ENCODE results near the gene LDLRAD1. TPM values are rescaled to one million over a fixed set of nuclear protein-coding genes. Genes with fewer than 3 reads are reported as not detected.

The LDLRAD1 gene
- total and polyA plus RNA-seq, 3 donors from 2014 or later = 0.81 to 1.2 (median 1.1) TPM

DNA sequence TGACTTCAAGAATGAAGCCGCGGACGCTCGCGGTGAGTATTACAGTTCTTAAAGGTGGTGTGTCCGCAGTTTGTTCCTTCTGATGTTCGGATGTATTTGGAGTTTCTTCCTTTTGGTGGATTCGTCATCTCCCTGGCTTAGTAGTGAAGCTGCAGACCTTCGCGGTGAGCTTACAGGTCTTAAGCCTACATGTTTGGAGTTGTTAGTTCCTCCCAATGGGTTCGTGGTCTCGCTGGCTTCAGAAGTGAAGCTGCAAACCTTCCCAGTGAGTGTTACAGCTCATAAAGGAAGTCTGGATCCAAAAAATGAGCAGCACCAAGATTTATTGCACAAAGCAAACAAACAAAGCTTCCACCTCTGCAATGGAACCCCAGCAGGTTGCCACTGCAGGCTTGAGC, 14.7 kb downstream of the LDLRAD1 start:
- intact Hi-C loops (cut with DNase I; ENCODE audit: low total_unique reads) = no loop called here
- WGBS, 2 donors = 78 to 88% methylated on average over 11 to 12 of the region's 12 CpGs

DNA sequence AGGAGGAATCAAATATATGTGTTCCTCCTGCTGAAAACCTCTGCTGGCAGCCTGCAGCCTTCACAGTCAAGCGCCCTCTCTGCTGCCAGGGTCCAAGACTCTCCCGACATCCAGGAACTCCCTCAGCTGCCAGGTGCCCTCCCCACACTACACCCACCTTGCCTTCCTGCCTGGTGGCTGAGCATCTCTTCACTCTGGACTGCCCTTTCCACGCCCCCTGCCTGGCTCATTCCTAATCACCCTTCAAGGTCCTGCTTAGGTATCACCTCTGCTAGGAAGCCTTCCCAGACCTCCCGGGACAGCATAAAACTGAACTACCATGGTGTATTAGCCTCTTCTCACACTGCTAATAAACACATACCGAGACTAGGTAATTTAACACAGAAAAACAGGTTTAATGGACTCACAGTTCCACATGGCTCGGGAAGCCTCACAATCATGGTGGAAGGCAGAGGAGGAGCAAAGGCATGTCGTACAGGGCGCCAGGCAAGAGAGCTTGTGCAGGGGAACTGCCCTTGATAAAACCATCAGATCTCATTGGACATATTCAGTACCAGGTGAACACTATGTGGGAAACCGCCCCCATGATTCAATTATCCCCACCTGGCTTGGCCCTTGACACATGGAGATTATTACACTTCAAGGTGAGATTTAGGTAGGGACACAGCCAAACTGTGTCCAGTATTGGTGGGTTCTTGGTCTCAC, 15.3 kb downstream of the LDLRAD1 start:
- Histone ChIP-seq H3K27me3 (no peaks in the 10 kb centered on the region), H3K27ac (no peak overlapping the region), H3K4me3 (no peak overlapping the region), H3K4me1 (no peaks in the 10 kb centered on the region), H3K9me3 (no peaks in the 10 kb centered on the region), H3K36me3 (ENCODE audit: low read depth, missing control alignments) (no peaks in the 10 kb centered on the region)
- TF ChIP-seq CTCF (IDR thresholded peaks at IDR 0.05) = no peak
- no peak for TF ChIP-seq POLR2A (IDR thresholded peaks at IDR 0.05)
- 49 to 60% methylated on average over 9 of the region's 9 CpGs for WGBS, 2 donors
- intact Hi-C loops (cut with DNase I; ENCODE audit: low total_unique reads) = no loop called here
- DNase-seq = no peak

More for the DNA sequence above, 14.7 kb downstream of the LDLRAD1 start:
- Histone ChIP-seq H3K27ac (no peak overlapping the region), H3K27me3 (no peaks in the 10 kb centered on the region), H3K4me1 (no peaks in the 10 kb centered on the region), H3K36me3 (ENCODE audit: low read depth, missing control alignments) (no peaks in the 10 kb centered on the region), H3K9me3 (no peaks in the 10 kb centered on the region), H3K4me3 (no peak overlapping the region)
- TF ChIP-seq POLR2A (IDR thresholded peaks at IDR 0.05) (no peak), CTCF (IDR thresholded peaks at IDR 0.05) (no peak)
- DNase-seq = peak; percentile 46

- Histone ChIP-seq H3K9me3 (no peaks in the 10 kb centered on the region), H3K4me3 (no peak overlapping the region), H3K27ac (no peak overlapping the region), H3K27me3 (no peaks in the 10 kb centered on the region), H3K4me1 (no peaks in the 10 kb centered on the region), H3K36me3 (ENCODE audit: low read depth, missing control alignments) (no peaks in the 10 kb centered on the region)
- TF ChIP-seq POLR2A (IDR thresholded peaks at IDR 0.05) (no peak), CTCF (IDR thresholded peaks at IDR 0.05) (no peak)
- DNase-seq = no peak
- WGBS, 2 donors = 49 to 50% methylated on average over 3 of the region's 3 CpGs
- intact Hi-C loops (cut with DNase I; ENCODE audit: low total_unique reads) = no loop called here
These were observed 16.4 kb downstream of the LDLRAD1 start for GRCh38 chr1:54001591-54001990.

DNA sequence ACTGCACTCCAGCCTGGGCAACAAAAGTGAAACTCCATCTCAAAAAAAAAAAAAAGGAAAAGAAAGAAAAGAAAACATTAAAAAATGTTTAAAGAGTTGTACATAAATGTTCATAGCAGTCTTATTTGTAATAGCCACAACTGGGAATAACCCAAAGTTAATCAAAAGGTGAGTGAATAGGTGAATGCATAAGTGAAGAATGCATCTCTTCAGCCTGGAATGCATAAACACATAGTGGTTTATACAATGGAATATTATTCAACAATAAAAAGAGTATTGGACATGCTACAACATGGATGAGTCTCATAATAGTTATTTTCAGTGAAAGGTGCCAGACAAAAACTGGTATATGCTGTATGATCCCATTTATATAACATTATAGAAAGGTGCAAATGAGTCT, 18.1 kb downstream of the LDLRAD1 start:
- no peaks in the 10 kb centered on the region for H3K9me3 ChIP-seq
- intact Hi-C loops (cut with DNase I; ENCODE audit: low total_unique reads) = no loop called here

More for the DNA sequence above, 18.1 kb downstream of the LDLRAD1 start:
- Histone ChIP-seq H3K36me3 (ENCODE audit: low read depth, missing control alignments) (no peaks in the 10 kb centered on the region), H3K4me3 (no peak overlapping the region), H3K4me1 (no peaks in the 10 kb centered on the region), H3K27ac (no peak overlapping the region), H3K27me3 (no peaks in the 10 kb centered on the region)
- no peak for TF ChIP-seq CTCF (IDR thresholded peaks at IDR 0.05)
- no peak for TF ChIP-seq POLR2A (IDR thresholded peaks at IDR 0.05)
- DNase-seq = no peak

All from testis (tissue), 3 donors.